ENCODE data around the gene TERB1.
"Not testable (repeated sequence)": the region's sequence is repeated elsewhere in the genome, so short reads cannot be mapped to it uniquely, and the experiment has no call there.

The TERB1 gene

GRCh38 chr16:66811043-66811442 is 9.7 kb upstream of the TERB1 start:
- DNase-seq, result no peak

- DNase-seq, result no peak
These were observed 9.0 kb upstream of the TERB1 start for GRCh38 chr16:66810391-66810790.

- DNase-seq, result no peak
These were observed 8.4 kb upstream of the TERB1 start for GRCh38 chr16:66809765-66810164.

GRCh38 chr16:66802159-66802558 is 775 bp upstream of the TERB1 start:
- no peak for DNase-seq

GRCh38 chr16:66800856-66801255 is 528 bp downstream of the TERB1 start:
- DNase-seq, result no peak

GRCh38 chr16:66798161-66798560 is 3.2 kb downstream of the TERB1 start:
- no peak for DNase-seq

GRCh38 chr16:66793984-66794383 is 7.4 kb downstream of the TERB1 start:
- not testable (repeated sequence) for DNase-seq

GRCh38 chr16:66790130-66790733 is 11.2 kb downstream of the TERB1 start:
- no peak for DNase-seq

- DNase-seq, result no peak
These were observed 14.0 kb downstream of the TERB1 start for GRCh38 chr16:66787427-66787826.

GRCh38 chr16:66786551-66786950 is 14.8 kb downstream of the TERB1 start:
- no peak for DNase-seq

GRCh38 chr16:66776457-66776856 is 24.9 kb downstream of the TERB1 start:
- DNase-seq, result no peak

- DNase-seq, result no peak
These were observed 26.4 kb downstream of the TERB1 start for GRCh38 chr16:66774981-66775380.

GRCh38 chr16:66758086-66758485 is 43.3 kb downstream of the TERB1 start:
- no peak for DNase-seq

- no peak for DNase-seq
These were observed 46.6 kb downstream of the TERB1 start for GRCh38 chr16:66754819-66755218.

- no peak for DNase-seq
These were observed 47.2 kb downstream of the TERB1 start for GRCh38 chr16:66754211-66754610.

- DNase-seq, result no peak
These were observed 48.4 kb downstream of the TERB1 start for GRCh38 chr16:66752958-66753357.

- DNase-seq, result peak; percentile 38
These were observed 49.0 kb downstream of the TERB1 start for GRCh38 chr16:66752379-66752778.

GRCh38 chr16:66751992-66752322 is 49.4 kb downstream of the TERB1 start:
- peak; percentile 38 for DNase-seq

GRCh38 chr16:66751303-66751991 is 49.9 kb downstream of the TERB1 start, which contains the start of gene DYNC1LI2:
TSS of gene DYNC1LI2 (minus strand) at chr16:66751609. CDS start at chr16:66751591, 18 bp downstream.
- DNase-seq, result peak; percentile 44

- no peak for DNase-seq
These were observed 50.4 kb downstream of the TERB1 start for GRCh38 chr16:66751053-66751302.

GRCh38 chr16:66750279-66751052 is 50.9 kb downstream of the TERB1 start:
- no peak for DNase-seq

GRCh38 chr16:66746682-66747081 is 54.7 kb downstream of the TERB1 start:
- DNase-seq, result no peak

- DNase-seq, result no peak
These were observed 55.3 kb downstream of the TERB1 start for GRCh38 chr16:66746048-66746447.

All from DMS79 treated with DMSO at 0.1 percent for 48 hours (cell line).